ENCODE data around the gene TMEM11.

- TF ChIP-seq POLR2AphosphoS5 (IDR thresholded peaks at IDR 0.05; ENCODE audit: low read depth, low read length): no peak
- no peak for TF ChIP-seq CTCF (IDR thresholded peaks at IDR 0.05)
- no peak for TF ChIP-seq SIN3A (IDR thresholded peaks at IDR 0.05; ENCODE audit: borderline replicate concordance, insufficient read depth, low read depth, low read length)
- TF ChIP-seq, protein P1, sequence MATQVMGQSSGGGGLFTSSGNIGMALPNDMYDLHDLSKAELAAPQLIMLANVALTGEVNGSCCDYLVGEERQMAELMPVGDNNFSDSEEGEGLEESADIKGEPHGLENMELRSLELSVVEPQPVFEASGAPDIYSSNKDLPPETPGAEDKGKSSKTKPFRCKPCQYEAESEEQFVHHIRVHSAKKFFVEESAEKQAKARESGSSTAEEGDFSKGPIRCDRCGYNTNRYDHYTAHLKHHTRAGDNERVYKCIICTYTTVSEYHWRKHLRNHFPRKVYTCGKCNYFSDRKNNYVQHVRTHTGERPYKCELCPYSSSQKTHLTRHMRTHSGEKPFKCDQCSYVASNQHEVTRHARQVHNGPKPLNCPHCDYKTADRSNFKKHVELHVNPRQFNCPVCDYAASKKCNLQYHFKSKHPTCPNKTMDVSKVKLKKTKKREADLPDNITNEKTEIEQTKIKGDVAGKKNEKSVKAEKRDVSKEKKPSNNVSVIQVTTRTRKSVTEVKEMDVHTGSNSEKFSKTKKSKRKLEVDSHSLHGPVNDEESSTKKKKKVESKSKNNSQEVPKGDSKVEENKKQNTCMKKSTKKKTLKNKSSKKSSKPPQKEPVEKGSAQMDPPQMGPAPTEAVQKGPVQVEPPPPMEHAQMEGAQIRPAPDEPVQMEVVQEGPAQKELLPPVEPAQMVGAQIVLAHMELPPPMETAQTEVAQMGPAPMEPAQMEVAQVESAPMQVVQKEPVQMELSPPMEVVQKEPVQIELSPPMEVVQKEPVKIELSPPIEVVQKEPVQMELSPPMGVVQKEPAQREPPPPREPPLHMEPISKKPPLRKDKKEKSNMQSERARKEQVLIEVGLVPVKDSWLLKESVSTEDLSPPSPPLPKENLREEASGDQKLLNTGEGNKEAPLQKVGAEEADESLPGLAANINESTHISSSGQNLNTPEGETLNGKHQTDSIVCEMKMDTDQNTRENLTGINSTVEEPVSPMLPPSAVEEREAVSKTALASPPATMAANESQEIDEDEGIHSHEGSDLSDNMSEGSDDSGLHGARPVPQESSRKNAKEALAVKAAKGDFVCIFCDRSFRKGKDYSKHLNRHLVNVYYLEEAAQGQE (IDR thresholded peaks at IDR 0.05; ENCODE audit: insufficient read depth in 1 of 2, low read depth in 2 of 2, low read length in 1 of 2): no peak
- TF ChIP-seq TCF7L2 (IDR thresholded peaks at IDR 0.05; ENCODE audit: low read depth, low read length): no peak
These were observed 48.5 kb upstream of the TMEM11 start for GRCh38 chr17:21262259-21262993.
